Spleen (tissue), 11 donors: ENCODE results near the gene SARNP. TPM values are rescaled to one million over a fixed set of nuclear protein-coding genes. Genes with fewer than 3 reads are reported as not detected.

Experiments
- DNase-seq: peaks from one replicate; pipeline ENCODE4 v3.0.0-alpha.2; 2020
- H3K27ac ChIP-seq, 8 donors: fragments of 200-600 bp; sonication (generic) in 7 of 8; 1 replicate in 4 of 8; 2 replicates in 4 of 8; pipeline versions ENCODE4 v1.5.0 to v1.8.0; 2016 to 2021; ENCODE audit warnings: inconsistent platforms in 4 of 8, mild to moderate bottlenecking in 4 of 8, moderate library complexity in 1 of 8
- H3K27me3 ChIP-seq, 7 donors: fragments of 200-600 bp; sonication (generic) in 6 of 7; replicated peaks in 1 of 7; 1 replicate in 4 of 7; 2 replicates in 3 of 7; pipeline versions ENCODE4 v1.5.0 to v1.8.0; 2016 to 2021; ENCODE audit warnings: inconsistent platforms in 3 of 7, mild to moderate bottlenecking in 1 of 7
- H3K36me3 ChIP-seq, 6 donors: fragments of 200-600 bp; sonication (generic) in 5 of 6; 1 replicate in 4 of 6; 2 replicates in 2 of 6; pipeline versions ENCODE4 v1.5.0 to v1.8.0; 2016 to 2021; ENCODE audit warnings: inconsistent platforms in 2 of 6
- H3K4me1 ChIP-seq, 6 donors: fragments of 200-600 bp; sonication (generic) in 5 of 6; 1 replicate in 3 of 6; 2 replicates in 3 of 6; pipeline versions ENCODE4 v1.5.0 to v1.8.0; 2016 to 2021; ENCODE audit warnings: inconsistent platforms in 3 of 6
- H3K4me3 ChIP-seq, 8 donors: fragments of 200-600 bp; sonication (generic) in 7 of 8; 1 replicate in 4 of 8; 2 replicates in 4 of 8; pipeline versions ENCODE4 v1.5.0 to v1.8.0; 2016 to 2021; ENCODE audit warnings: inconsistent platforms in 4 of 8, mild to moderate bottlenecking in 4 of 8, moderate library complexity in 2 of 8
- H3K9me3 ChIP-seq, 8 donors: fragments of 200-600 bp; sonication (generic) in 7 of 8; 1 replicate in 4 of 8; 2 replicates in 4 of 8; pipeline versions ENCODE4 v1.5.0 to v1.8.0; 2016 to 2021; ENCODE audit warnings: inconsistent platforms in 4 of 8
- POLR2A ChIP-seq, 3 donors: fragments of 450-650 bp; IDR thresholded peaks; one replicate each; pipeline ENCODE4 v1.5.1; 2017; ENCODE audit warnings: antibody characterized with exemption in 3 of 3, mild to moderate bottlenecking in 1 of 3
- POLR2AphosphoS5 ChIP-seq, 3 donors: sonication (generic); formaldehyde crosslinking; IDR thresholded peaks; one replicate each; pipeline ENCODE4 v1.5.1; 2017; ENCODE audit warnings: antibody characterized with exemption in 3 of 3
- WGBS, 5 donors: extraction: QIAGEN DNeasy Blood & Tissue Kit in 3 of 5; methylation state at CpG; one replicate each; pipeline versions ENCODE4 v1.1.5 to v1.1.7; 2013 to 2018; 5-methylcytosine and 5-hydroxymethylcytosine counted together
- intact Hi-C: fragments of 100-400 bp; cut with DNase I; formaldehyde crosslinking; loops from one replicate; pipeline ENCODE4 v1.15.0; 2023; ENCODE audit warnings: low total_unique reads
- polyA plus RNA-seq, 3 donors: library from polyadenylated mRNA; stranded (reverse); fragments of 200-250 nt; gene quantifications; one replicate each; pipeline ENCODE4 v1.2.1, GENCODE V29; 2013
- total RNA-seq, 7 donors: library from RNA; depleted of rRNA in 3 of 7; stranded (reverse); fragments of >200 nt in 3 of 7; fragmentation: NEBNext Ultra II Directional in 4 of 7; extraction: Animal tissue kit (Norgen Biotek cat#: 25700) in 4 of 7; gene quantifications; one replicate each; pipeline versions ENCODE4 v1.1.0 to v1.2.1, GENCODE V29; 2016 to 2021
- TF ChIP-seq, protein P1 (sequence below), 11 experiments: fragments of 200-600 bp in 7 of 11; fragments of 450-650 bp in 4 of 11; sonication (generic) in 4 of 11; IDR thresholded peaks in 8 of 11; conservative IDR thresholded peaks in 3 of 11; 1 replicate in 7 of 11; 2 replicates in 4 of 11; pipeline versions ENCODE4 v1.4.0 to v1.8.0; 2016 to 2021; ENCODE audit warnings: antibody characterized with exemption in 11 of 11, inconsistent platforms in 4 of 11, mild to moderate bottlenecking in 1 of 11
- donor health status: healthy with polysubstance abuse.
- donor health status: DM: no; HTN: no; CAD: no; lungs with moderate emphysema.
- donor health status: DM: no; HTN: no; CAD: no.
- donor health status: Bipolar disorder and iron deficiency.
- donor health status: healthy.
- donor health status: DM: no; HTN: no; CAD: no.
- donor health status: DM: yes; HTN: yes; CAD: no.

The SARNP gene
- total and polyA plus RNA-seq, 10 donors: 40.0 to 97.6 (median 60.3) TPM

DNA sequence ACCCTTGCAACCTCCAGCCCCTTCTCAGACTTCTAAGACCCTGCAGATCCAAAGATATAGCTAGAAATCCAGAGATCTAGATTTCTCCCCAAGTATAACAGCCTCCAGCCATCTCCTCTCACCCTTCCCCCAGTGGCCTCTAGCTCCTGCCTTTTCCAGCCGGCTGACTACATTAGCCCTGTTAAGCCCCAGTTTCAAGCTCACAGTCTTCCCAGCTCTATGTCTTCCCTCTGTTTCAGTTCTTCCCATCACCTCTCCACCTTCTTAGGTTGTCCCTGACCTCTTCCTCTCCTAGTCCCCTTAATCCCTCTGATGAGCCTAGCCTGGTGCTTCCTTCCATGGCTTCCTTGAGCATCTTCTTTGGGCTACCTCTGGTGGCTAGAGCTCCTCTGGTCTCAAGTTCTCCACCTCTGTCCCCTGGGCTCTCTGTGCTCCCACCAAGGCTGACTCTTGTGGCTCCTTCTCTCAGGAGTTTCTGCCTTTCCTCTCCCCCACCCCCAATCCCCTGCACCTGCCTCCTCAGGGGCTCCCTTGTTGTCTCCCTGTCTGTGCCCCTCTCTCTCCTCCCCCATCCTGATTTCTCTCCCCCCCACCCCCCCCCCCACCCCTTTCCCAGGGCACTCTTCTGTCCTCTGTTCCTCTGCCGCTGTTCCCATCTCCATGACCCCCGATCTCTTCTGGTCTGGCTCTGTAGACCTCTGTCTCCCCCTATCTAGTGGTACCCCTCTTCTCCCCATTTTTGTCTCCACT, 75.4 kb downstream of the SARNP start:
- H3K9me3 ChIP-seq: no peaks in the 10 kb centered on the region
- H3K4me3 ChIP-seq: peak overlapping the region in 3 of 8 donors; percentile 68 to 97 (median 86)
- peaks cover 20 to 66% (median 51%) of the 10 kb centered on the region in 6 donors for H3K4me1 ChIP-seq
- H3K27ac ChIP-seq: peak overlapping the region in 4 of 8 donors; percentile 72 to 87 (median 76)
- no peak for DNase-seq
- H3K36me3 ChIP-seq: no peaks in the 10 kb centered on the region
- H3K27me3 ChIP-seq: peaks cover 0 to 27% (median 2%) of the 10 kb centered on the region in 7 donors
- intact Hi-C loops: loop anchor here (5.0 kb wide), 2 partner anchors 200 to 300 kb away; partner anchors contain the start of gene RPS26
- no peak for TF ChIP-seq POLR2AphosphoS5 (IDR thresholded peaks at IDR 0.05)
- no peak for TF ChIP-seq POLR2A (IDR thresholded peaks at IDR 0.05)
- TF ChIP-seq, protein P1, sequence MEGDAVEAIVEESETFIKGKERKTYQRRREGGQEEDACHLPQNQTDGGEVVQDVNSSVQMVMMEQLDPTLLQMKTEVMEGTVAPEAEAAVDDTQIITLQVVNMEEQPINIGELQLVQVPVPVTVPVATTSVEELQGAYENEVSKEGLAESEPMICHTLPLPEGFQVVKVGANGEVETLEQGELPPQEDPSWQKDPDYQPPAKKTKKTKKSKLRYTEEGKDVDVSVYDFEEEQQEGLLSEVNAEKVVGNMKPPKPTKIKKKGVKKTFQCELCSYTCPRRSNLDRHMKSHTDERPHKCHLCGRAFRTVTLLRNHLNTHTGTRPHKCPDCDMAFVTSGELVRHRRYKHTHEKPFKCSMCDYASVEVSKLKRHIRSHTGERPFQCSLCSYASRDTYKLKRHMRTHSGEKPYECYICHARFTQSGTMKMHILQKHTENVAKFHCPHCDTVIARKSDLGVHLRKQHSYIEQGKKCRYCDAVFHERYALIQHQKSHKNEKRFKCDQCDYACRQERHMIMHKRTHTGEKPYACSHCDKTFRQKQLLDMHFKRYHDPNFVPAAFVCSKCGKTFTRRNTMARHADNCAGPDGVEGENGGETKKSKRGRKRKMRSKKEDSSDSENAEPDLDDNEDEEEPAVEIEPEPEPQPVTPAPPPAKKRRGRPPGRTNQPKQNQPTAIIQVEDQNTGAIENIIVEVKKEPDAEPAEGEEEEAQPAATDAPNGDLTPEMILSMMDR (IDR thresholded peaks at IDR 0.05 in 8 of 11, conservative IDR thresholded peaks at IDR 0.05 in 3 of 11): no peak
- 20 to 38% (median 28%) methylated on average over 3 of the region's 3 CpGs for WGBS, 5 donors

DNA sequence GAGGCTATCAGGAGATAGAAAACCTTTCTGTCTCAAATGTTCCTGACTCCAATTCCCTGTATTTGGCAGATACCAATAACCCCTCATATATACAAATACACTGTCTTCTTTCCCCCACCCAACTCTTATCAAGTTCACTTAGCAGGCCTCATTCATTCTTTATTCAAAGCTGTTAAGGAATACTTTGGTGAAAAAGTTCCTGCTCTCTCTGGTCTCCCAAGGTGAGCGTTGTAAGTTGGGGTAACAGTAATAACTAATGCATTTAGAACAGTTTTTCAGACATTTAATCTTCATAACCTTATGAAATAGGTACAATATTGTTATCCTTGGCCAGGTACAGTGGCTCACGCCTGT, 78.5 kb downstream of the SARNP start:
- H3K27ac ChIP-seq: peak overlapping the region in 5 of 8 donors; percentile 58 to 89 (median 88)
- H3K27me3 ChIP-seq: peaks cover 0 to 17% (median 2%) of the 10 kb centered on the region in 7 donors
- DNase-seq: no peak
- no peak for TF ChIP-seq POLR2AphosphoS5 (IDR thresholded peaks at IDR 0.05)
- TF ChIP-seq, protein P1 (IDR thresholded peaks at IDR 0.05 in 8 of 11, conservative IDR thresholded peaks at IDR 0.05 in 3 of 11): peak in 1 of 11 experiments; percentile 3
- no peaks in the 10 kb centered on the region for H3K9me3 ChIP-seq
- no peaks in the 10 kb centered on the region for H3K36me3 ChIP-seq
- 70 to 85% (median 74%) methylated on average over 2 of the region's 2 CpGs for WGBS, 5 donors
- intact Hi-C loops: no loop called here
- peaks cover 14 to 44% (median 29%) of the 10 kb centered on the region in 6 donors for H3K4me1 ChIP-seq
- H3K4me3 ChIP-seq: peak overlapping the region in 7 of 8 donors; percentile 53 to 75 (median 61)

DNA sequence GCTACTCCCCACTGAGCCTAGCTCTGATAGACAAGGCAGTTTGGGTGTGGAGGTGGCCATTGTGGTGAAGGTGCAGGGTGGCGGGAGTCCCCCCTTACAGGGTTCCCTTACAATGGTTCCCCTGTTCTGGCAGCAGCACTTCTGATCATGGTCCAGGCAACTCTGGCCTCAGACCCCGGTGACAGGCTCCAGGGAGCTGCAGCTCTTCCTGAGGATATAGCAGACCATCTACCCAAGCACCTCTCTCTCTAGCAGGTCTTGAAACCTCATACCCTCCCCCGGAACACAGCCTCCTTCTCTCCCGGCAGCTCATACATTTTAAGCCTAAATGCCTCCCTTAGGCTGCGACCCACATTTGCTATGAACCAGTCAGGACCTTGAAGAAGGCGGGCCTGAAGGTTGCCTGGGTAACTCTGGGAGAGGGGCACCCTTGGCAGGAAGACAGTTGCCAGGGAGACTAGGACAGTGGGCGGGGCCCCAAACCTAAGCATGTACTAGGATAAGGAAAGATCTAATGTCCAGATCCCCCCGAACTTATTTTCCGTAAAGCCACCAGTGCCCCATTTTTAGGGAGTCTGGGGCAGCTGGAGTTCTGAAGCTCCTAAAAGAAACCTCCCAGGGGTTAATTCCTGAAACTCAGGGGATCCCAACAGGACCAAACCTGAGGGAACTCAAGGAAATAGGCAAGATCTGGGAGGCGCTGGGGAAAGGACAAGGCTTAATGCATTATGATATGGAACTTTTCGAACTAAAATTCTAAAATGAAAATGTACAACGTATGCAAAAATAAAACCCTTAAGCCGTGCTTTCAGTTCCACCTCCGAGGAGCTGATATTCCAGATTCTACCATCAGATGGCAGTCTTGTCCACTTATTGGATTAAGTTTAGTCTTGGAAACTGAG, 79.2 kb downstream of the SARNP start:
- WGBS, 5 donors: 0 to 2% (median 1%) methylated on average over 13 to 14 of the region's 14 CpGs

More for the DNA sequence above, 79.2 kb downstream of the SARNP start:
- TF ChIP-seq POLR2A (IDR thresholded peaks at IDR 0.05): no peak
- peak in 1 of 3 donors; percentile 11 for TF ChIP-seq POLR2AphosphoS5 (IDR thresholded peaks at IDR 0.05)
- TF ChIP-seq, protein P1 (IDR thresholded peaks at IDR 0.05 in 8 of 11, conservative IDR thresholded peaks at IDR 0.05 in 3 of 11): peak; percentile 90 to 98 (median 95)
- H3K27ac ChIP-seq: peak overlapping the region; percentile 58 to 89 (median 86)
- peak; percentile 95 for DNase-seq
- H3K27me3 ChIP-seq: peaks cover 0 to 11% (median 0%) of the 10 kb centered on the region in 7 donors
- peaks cover 12 to 38% (median 24%) of the 10 kb centered on the region in 6 donors for H3K4me1 ChIP-seq
- no peaks in the 10 kb centered on the region for H3K9me3 ChIP-seq
- H3K4me3 ChIP-seq: peak overlapping the region; percentile 39 to 75 (median 60)
- intact Hi-C loops: no loop called here
- H3K36me3 ChIP-seq: no peaks in the 10 kb centered on the region
